HG02973 (cell line): ENCODE measurements around the gene ZNF710.
A peak's percentile ranks its signal among the peaks of the same experiment; 100 is the strongest.
"Not testable (repeated sequence)": the region's sequence is repeated elsewhere in the genome, so short reads cannot be mapped to it uniquely, and the experiment has no call there.

Experiments
- ATAC-seq: cut with Tn5 transposase; IDR thresholded peaks from one replicate; pipeline ENCODE4 v1.9.1; 2021; ENCODE audit warnings: moderate library complexity; ENCODE audit not compliant: unreplicated experiment

The ZNF710 gene

GRCh38 chr15:90001062-90001682 lies at the start of gene ZNF710:
TSS of gene ZNF710 (plus strand) at chr15:90001324. CDS start at chr15:90067138, 65,814 bp downstream.
- no peak for ATAC-seq

GRCh38 chr15:89954541-89954940 lies 46.6 kb upstream of the ZNF710 start:
- ATAC-seq: no peak

GRCh38 chr15:89955449-89955998 lies 45.6 kb upstream of the ZNF710 start:
- ATAC-seq: not testable (repeated sequence)

- no peak for ATAC-seq
These were observed 42.9 kb upstream of the ZNF710 start for GRCh38 chr15:89958107-89958805.

- no peak for ATAC-seq
These were observed 37.6 kb upstream of the ZNF710 start for GRCh38 chr15:89963301-89964231.

GRCh38 chr15:89964232-89964954 lies 36.7 kb upstream of the ZNF710 start:
- no peak for ATAC-seq

- ATAC-seq: no peak
These were observed 33.2 kb upstream of the ZNF710 start for GRCh38 chr15:89967881-89968280.

GRCh38 chr15:89971592-89971997 lies 29.5 kb upstream of the ZNF710 start:
- peak; percentile 97 for ATAC-seq

- no peak for ATAC-seq
These were observed 29.0 kb upstream of the ZNF710 start for GRCh38 chr15:89972085-89972484.

- ATAC-seq: no peak
These were observed 25.5 kb upstream of the ZNF710 start for GRCh38 chr15:89975482-89976245.

GRCh38 chr15:89976246-89976600 lies 24.9 kb upstream of the ZNF710 start:
- ATAC-seq: no peak

GRCh38 chr15:89977836-89978235 lies 23.3 kb upstream of the ZNF710 start:
- not testable (repeated sequence) for ATAC-seq

GRCh38 chr15:89978914-89979313 lies 22.2 kb upstream of the ZNF710 start:
- no peak for ATAC-seq

- no peak for ATAC-seq
These were observed 20.2 kb upstream of the ZNF710 start for GRCh38 chr15:89980896-89981295.

GRCh38 chr15:89982315-89983055 lies 18.6 kb upstream of the ZNF710 start:
- no peak for ATAC-seq

- no peak for ATAC-seq
These were observed 17.1 kb upstream of the ZNF710 start for GRCh38 chr15:89984001-89984400.

- ATAC-seq: no peak
These were observed 16.6 kb upstream of the ZNF710 start for GRCh38 chr15:89984421-89985010.

GRCh38 chr15:89985111-89985510 lies 16.0 kb upstream of the ZNF710 start:
- ATAC-seq: no peak

- no peak for ATAC-seq
These were observed 9.8 kb upstream of the ZNF710 start for GRCh38 chr15:89991312-89991711.
